ENCODE results near the gene GALNT1. TPM values are rescaled to one million over a fixed set of nuclear protein-coding genes. Genes with fewer than 3 reads are reported as not detected.

GALNT1 gene
- total and polyA plus RNA-seq, 9 of the 15 experiments (the other 6 are each of a cell fraction or from before 2014, with no cell fraction given): 14.4 to 54.1 (median 36.6) TPM

DNA sequence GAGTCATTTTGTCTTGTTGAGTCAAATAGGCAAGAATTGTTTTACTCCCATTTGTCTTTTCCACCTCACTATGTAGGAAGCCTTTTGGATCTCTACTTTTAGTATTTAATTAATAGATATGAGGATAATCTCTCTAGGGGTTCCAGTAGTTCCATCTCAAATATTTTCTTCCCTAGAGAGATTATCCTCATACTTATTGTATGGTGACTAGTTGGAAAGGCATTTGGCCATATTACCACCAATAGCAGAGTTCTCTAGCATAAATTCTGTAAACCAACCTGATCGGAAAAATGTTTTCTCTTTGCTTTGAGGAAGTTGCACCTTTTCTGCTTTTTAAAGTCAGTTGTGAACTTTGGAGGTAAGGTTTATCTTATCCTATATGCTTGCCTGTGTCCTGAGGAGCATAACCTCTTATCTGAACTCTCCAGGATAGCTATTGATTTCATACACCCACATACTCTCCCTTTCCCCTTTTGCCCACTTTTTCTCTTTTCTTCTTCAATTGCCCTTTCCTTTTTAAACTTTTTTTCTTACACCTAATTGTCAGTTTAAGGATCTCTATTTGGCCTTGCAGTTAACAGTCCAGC lies 100.8 kb downstream of the GALNT1 start (continued):
- TF ChIP-seq ATF3 (IDR thresholded peaks at IDR 0.05) (no peak), ATF3 (CRISPR knock-in tag; conservative IDR thresholded peaks at IDR 0.05) (no peak), POLR2AphosphoS5 (IDR thresholded peaks at IDR 0.05; ENCODE audit: control insufficient read depth, insufficient read depth, low read depth, low read length) (no peak), ETS2 (tag; IDR thresholded peaks at IDR 0.05; ENCODE audit: borderline replicate concordance, poor library complexity, severe bottlenecking) (no peak), TAL1 (IDR thresholded peaks at IDR 0.05) (peak; percentile 86), KDM1A (IDR thresholded peaks at IDR 0.05) (peak; percentile 73 to 75), NFIC (IDR thresholded peaks at IDR 0.05) (peak; percentile 62; the same call in 1 of the 2 replicates), CBFA2T2 (conservative IDR thresholded peaks at IDR 0.05) (peak; percentile 87), CBX3 (IDR thresholded peaks at IDR 0.05; ENCODE audit: borderline replicate concordance in 1 of 2, low read length in 2 of 2) (no peak), ILF3 (IDR thresholded peaks at IDR 0.05; ENCODE audit: borderline replicate concordance) (no peak), CC2D1A (IDR thresholded peaks at IDR 0.05) (0 out of 2 replicates have a peak, but pooled peaks have one; percentile 19), LEF1 (IDR thresholded peaks at IDR 0.05) (peak; percentile 63; the same call in 1 of the 2 replicates), ZZZ3 (IDR thresholded peaks at IDR 0.05) (no peak), HDAC3 (IDR thresholded peaks at IDR 0.05; ENCODE audit: borderline replicate concordance, partially characterized antibody) (peak; percentile 55), IRF2 (CRISPR knock-in tag; IDR thresholded peaks at IDR 0.05) (no peak), TBP (optimal IDR thresholded peaks at IDR 0.05; ENCODE audit: low read depth, low read length) (no peak), HDAC2 (IDR thresholded peaks at IDR 0.05) (peak; percentile 44; the same call in 1 of the 2 replicates), HMG20A (CRISPR knock-in tag; conservative IDR thresholded peaks at IDR 0.05) (no peak), ARID1B (IDR thresholded peaks at IDR 0.05) (peak; percentile 95), ELF1 (tag; IDR thresholded peaks at IDR 0.05) (no peak), ZKSCAN8 (CRISPR knock-in tag; IDR thresholded peaks at IDR 0.05) (no peak)
- TF ChIP-seq, protein P1, sequence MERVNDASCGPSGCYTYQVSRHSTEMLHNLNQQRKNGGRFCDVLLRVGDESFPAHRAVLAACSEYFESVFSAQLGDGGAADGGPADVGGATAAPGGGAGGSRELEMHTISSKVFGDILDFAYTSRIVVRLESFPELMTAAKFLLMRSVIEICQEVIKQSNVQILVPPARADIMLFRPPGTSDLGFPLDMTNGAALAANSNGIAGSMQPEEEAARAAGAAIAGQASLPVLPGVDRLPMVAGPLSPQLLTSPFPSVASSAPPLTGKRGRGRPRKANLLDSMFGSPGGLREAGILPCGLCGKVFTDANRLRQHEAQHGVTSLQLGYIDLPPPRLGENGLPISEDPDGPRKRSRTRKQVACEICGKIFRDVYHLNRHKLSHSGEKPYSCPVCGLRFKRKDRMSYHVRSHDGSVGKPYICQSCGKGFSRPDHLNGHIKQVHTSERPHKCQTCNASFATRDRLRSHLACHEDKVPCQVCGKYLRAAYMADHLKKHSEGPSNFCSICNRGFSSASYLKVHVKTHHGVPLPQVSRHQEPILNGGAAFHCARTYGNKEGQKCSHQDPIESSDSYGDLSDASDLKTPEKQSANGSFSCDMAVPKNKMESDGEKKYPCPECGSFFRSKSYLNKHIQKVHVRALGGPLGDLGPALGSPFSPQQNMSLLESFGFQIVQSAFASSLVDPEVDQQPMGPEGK (CRISPR knock-in tag; IDR thresholded peaks at IDR 0.05; ENCODE audit: borderline replicate concordance): no peak
- TF ChIP-seq, protein P2, sequence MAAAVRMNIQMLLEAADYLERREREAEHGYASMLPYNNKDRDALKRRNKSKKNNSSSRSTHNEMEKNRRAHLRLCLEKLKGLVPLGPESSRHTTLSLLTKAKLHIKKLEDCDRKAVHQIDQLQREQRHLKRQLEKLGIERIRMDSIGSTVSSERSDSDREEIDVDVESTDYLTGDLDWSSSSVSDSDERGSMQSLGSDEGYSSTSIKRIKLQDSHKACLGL (CRISPR knock-in tag; IDR thresholded peaks at IDR 0.05; ENCODE audit: borderline replicate concordance, poor library complexity, severe bottlenecking): no peak
- TF ChIP-seq, protein P3, sequence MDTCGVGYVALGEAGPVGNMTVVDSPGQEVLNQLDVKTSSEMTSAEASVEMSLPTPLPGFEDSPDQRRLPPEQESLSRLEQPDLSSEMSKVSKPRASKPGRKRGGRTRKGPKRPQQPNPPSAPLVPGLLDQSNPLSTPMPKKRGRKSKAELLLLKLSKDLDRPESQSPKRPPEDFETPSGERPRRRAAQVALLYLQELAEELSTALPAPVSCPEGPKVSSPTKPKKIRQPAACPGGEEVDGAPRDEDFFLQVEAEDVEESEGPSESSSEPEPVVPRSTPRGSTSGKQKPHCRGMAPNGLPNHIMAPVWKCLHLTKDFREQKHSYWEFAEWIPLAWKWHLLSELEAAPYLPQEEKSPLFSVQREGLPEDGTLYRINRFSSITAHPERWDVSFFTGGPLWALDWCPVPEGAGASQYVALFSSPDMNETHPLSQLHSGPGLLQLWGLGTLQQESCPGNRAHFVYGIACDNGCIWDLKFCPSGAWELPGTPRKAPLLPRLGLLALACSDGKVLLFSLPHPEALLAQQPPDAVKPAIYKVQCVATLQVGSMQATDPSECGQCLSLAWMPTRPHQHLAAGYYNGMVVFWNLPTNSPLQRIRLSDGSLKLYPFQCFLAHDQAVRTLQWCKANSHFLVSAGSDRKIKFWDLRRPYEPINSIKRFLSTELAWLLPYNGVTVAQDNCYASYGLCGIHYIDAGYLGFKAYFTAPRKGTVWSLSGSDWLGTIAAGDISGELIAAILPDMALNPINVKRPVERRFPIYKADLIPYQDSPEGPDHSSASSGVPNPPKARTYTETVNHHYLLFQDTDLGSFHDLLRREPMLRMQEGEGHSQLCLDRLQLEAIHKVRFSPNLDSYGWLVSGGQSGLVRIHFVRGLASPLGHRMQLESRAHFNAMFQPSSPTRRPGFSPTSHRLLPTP (IDR thresholded peaks at IDR 0.05; ENCODE audit: borderline replicate concordance, extremely low read depth, insufficient read length): no peak

Data from K562 (cell line).